Superior temporal gyrus (tissue), 1 donor: Measurements from ENCODE around the gene STX4.
A peak's percentile ranks its signal among the peaks of the same experiment; 100 is the strongest.

Experiments
- DNase-seq: peaks from one replicate; pipeline ENCODE4 v3.0.0-alpha.2; 2016; ENCODE audit errors: extremely low spot score

The STX4 gene

GRCh38 chr16:31064882-31065461 lies 31.6 kb downstream of the STX4 start:
- DNase-seq = no peak

DNA sequence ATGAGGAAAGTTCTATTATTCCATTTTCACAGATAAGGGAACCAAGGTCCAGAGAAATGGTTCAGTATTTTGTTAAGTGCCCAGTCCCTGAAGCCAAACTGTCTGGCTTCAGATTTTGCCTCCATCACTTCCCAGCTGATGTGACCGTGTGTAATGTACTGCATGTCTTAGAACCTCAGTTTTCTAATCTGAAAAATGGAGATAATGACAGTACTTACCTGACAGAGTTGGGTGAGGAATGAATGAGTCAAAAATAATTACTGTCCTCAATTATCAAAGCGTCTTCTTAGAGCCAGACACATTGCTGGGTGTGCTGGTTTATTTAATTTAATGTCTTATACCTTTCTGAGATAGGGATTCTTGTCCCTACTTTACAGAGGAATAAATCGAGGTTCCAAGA lies 34.0 kb downstream of the STX4 start:
- DNase-seq = no peak

DNA sequence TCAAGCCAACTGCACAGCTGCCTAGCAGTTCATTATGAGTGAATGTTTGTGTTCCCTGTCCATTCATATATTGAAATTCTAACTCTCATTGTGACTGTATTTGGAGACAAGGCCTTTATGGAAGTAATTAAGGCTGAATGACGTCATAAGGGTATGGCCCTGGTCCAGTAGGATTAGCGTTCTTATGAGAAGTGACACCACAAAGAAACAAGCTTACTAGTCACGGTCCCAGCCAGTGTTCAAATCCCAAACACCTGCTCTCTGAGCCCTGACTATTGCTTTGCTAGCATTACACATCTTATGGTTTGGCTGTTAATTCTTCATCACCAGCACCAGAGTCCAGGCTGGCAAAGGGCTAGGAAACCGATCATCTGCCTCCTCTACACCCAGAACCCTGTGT lies 38.5 kb downstream of the STX4 start:
- DNase-seq = no peak

- DNase-seq = peak; percentile 30
Measured at GRCh38 chr16:31072540-31073141, 39.3 kb downstream of the STX4 start.

DNA sequence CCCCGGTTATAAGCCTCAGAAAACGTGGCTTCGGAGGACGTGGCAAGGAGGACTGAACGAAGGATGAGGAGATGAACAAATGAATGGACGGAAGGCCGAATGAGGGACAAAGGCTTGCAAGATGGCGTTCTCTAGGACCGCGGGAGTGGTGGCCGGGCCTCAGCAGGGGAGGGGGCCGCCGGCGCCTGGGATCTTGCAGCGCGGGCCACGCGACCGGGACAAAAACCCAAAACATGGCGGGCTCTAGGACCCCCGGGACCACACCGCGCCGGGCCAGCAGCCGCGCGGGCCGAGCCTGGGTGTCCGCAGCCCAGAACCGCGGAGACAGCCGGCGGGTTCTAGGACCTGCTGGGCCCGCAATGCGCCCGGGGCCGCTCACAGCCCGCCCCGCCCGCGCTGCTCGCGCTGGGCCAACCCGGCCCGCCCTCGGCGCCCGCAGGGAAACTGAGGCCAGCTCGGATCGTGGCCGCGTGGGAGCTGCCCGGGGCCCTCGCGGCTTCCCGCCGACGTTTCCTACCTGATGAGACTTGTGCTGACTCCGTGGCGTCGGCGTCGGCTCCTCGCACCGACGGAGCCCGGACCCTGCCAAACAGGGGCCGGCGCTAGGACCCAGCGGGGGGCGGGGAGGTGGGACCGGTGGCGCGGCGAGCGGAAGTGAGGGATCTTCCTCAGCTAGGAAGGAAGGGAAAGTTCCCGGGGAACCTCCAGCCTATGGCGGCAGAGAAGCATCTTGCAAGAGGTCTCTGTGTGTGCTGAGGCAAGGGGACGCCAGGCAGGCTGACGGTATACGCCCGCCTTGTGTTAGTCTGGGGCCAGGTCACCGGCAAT lies 40.0 kb downstream of the STX4 start:
- peak; percentile 91 for DNase-seq

- DNase-seq = peak; percentile 100
Measured at GRCh38 chr16:31073970-31074813, 40.8 kb downstream of the STX4 start, which contains the start of the genes ZNF646 and ZNF668. Gene ZNF646, plus strand, starts transcription at chr16:31074422. Its CDS starts 1,903 bp downstream, at chr16:31076325. Gene ZNF668, minus strand, starts transcription at chr16:31074240. Its CDS starts 9,781 bp downstream, at chr16:31064459.

- DNase-seq = no peak
Measured at GRCh38 chr16:31074814-31075183, 41.4 kb downstream of the STX4 start.

DNA sequence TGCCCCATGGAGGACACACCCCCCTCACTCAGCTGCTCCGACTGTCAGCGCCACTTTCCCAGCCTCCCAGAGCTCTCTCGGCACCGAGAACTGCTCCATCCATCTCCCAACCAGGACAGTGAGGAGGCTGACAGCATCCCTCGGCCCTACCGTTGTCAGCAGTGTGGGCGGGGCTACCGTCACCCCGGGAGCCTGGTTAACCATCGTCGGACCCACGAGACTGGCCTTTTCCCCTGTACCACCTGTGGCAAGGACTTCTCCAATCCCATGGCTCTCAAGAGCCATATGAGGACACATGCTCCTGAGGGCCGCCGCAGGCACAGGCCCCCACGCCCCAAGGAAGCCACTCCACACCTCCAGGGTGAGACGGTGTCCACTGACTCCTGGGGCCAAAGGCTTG lies 43.0 kb downstream of the STX4 start:
- DNase-seq = no peak

GRCh38 chr16:31077024-31077423 lies 43.7 kb downstream of the STX4 start:
- DNase-seq = no peak

DNA sequence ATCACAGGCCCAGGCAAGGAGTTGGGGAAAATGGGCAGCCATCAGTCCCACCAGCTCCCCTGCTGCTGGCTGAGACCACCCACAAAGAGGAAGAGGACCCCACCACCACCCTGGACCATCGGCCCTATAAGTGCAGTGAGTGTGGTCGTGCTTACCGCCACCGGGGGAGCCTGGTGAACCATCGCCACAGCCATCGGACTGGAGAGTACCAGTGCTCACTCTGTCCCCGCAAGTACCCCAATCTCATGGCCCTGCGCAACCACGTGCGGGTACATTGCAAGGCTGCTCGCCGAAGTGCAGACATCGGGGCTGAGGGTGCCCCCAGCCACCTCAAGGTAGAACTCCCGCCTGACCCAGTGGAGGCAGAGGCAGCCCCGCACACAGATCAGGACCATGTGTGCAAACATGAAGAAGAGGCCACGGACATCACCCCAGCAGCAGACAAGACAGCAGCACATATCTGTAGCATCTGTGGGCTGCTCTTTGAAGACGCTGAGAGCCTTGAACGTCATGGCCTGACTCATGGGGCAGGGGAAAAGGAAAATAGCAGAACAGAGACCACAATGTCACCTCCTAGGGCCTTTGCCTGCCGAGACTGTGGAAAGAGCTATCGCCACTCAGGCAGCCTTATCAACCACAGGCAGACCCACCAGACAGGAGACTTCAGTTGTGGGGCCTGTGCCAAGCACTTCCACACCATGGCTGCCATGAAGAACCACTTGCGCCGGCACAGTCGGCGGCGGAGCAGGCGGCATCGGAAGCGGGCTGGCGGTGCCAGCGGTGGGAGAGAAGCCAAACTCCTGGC lies 44.4 kb downstream of the STX4 start:
- DNase-seq = no peak

DNA sequence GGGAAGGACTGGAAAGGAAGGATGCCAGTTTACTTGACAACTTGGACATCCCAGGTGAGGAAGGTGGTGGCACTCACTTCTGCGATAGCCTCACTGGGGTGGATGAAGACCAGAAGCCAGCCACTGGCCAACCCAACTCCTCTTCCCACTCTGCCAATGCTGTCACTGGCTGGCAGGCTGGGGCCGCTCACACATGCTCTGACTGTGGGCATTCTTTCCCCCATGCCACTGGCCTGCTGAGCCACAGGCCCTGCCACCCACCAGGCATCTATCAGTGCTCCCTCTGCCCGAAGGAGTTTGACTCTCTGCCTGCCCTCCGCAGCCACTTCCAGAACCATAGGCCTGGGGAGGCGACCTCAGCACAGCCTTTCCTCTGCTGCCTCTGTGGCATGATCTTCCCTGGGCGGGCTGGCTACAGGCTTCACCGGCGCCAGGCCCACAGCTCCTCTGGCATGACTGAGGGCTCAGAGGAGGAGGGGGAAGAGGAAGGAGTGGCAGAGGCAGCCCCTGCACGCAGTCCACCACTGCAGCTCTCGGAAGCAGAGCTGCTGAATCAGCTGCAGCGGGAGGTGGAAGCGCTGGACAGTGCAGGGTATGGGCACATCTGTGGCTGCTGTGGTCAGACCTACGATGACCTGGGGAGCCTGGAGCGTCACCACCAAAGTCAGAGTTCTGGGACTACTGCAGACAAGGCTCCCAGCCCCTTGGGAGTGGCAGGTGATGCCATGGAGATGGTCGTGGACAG lies 45.4 kb downstream of the STX4 start:
- no peak for DNase-seq

- DNase-seq = no peak
Measured at GRCh38 chr16:31079342-31079944, 46.1 kb downstream of the STX4 start.

GRCh38 chr16:31080035-31080629 lies 46.8 kb downstream of the STX4 start:
- no peak for DNase-seq

DNA sequence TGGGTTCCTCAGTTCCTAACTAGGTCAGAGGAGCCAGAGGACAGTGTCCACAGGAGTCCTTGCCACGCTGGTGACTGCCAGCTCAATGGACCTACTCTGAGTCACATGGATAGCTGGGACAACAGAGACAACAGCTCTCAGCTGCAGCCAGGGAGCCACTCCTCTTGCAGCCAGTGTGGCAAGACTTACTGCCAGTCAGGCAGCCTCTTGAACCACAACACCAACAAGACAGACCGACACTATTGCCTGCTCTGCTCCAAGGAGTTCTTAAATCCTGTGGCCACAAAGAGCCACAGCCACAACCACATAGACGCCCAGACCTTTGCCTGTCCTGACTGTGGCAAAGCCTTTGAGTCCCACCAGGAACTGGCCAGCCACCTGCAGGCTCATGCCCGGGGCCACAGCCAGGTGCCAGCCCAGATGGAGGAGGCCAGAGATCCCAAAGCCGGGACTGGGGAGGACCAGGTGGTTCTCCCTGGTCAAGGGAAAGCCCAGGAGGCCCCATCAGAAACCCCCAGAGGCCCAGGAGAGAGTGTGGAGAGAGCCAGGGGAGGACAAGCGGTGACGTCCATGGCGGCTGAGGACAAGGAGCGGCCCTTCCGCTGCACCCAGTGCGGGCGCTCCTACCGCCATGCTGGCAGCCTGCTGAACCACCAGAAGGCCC lies 47.5 kb downstream of the STX4 start:
- DNase-seq = no peak

- no peak for DNase-seq
Measured at GRCh38 chr16:31081428-31082351, 48.3 kb downstream of the STX4 start.

GRCh38 chr16:31082368-31083045 lies 49.1 kb downstream of the STX4 start:
- DNase-seq = no peak

GRCh38 chr16:31083081-31083480 lies 49.7 kb downstream of the STX4 start:
- no peak for DNase-seq
